GM12865 (cell line): Measurements from ENCODE around the gene CCDC188.

Source experiments
- DNase-seq: peaks from one replicate; pipeline ENCODE4 v3.0.0; 2010; ENCODE audit warnings: low read depth
- H3K4me3 ChIP-seq: 2 replicates; pipeline ENCODE4 v1.5.1; 2011; ENCODE audit warnings: mild to moderate bottlenecking, low read depth, low read length, control low read depth
- TF ChIP-seq, protein P1 (sequence below): IDR thresholded peaks from 2 replicates; pipeline ENCODE4 v1.5.1; 2011; ENCODE audit warnings: low read length, control low read depth, low read depth, inconsistent platforms; ENCODE audit not compliant: insufficient read depth; ENCODE audit errors: missing control alignments

Gene CCDC188

DNA sequence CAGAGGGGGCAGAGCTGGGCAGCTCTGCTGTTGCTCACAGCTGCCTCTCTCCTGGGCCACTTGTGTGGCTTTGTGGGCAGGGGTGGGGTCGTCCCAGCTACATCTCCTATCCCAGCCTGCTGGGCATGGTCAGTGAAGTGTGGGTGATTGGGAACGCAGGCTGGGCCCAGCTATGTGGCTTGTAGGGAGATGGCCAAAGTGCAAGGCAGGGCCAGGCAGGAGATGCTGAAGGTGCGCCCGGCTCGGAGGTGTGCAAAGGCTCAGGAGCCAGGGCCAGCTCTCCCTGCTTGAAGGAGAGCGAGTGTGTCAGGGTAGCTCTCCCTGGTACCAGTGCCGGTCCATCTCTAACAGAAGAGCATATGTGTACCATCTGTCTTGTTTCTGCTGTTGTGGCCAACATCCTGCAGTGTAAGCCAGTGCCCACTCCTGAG lies 43.4 kb downstream of the CCDC188 start:
- TF ChIP-seq, protein P1, sequence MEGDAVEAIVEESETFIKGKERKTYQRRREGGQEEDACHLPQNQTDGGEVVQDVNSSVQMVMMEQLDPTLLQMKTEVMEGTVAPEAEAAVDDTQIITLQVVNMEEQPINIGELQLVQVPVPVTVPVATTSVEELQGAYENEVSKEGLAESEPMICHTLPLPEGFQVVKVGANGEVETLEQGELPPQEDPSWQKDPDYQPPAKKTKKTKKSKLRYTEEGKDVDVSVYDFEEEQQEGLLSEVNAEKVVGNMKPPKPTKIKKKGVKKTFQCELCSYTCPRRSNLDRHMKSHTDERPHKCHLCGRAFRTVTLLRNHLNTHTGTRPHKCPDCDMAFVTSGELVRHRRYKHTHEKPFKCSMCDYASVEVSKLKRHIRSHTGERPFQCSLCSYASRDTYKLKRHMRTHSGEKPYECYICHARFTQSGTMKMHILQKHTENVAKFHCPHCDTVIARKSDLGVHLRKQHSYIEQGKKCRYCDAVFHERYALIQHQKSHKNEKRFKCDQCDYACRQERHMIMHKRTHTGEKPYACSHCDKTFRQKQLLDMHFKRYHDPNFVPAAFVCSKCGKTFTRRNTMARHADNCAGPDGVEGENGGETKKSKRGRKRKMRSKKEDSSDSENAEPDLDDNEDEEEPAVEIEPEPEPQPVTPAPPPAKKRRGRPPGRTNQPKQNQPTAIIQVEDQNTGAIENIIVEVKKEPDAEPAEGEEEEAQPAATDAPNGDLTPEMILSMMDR, result no peak

DNA sequence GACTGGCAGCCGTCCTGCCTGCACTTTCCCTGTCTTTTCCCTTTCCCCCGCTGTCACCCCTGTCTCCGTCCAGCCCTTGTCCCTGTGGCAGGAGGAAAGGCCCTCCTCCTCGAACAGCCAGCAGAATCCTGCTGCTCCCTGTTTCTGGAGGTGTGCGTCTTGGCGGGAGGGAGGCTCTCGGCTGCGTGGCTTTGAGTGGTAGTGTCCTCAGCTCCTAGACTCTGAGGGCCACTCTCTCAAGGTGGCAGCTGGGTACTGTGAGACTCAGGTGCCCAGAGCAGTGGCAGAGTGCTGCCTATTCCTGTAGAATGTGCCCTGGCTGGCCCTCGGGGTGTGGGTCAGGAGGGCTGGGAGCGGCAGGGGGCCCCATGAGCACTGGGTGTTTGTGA lies 44.0 kb downstream of the CCDC188 start:
- H3K4me3 ChIP-seq, result no peak overlapping the region
- no peak for DNase-seq
- TF ChIP-seq, protein P1, result no peak

More for the DNA sequence above, 43.4 kb downstream of the CCDC188 start:
- H3K4me3 ChIP-seq, result no peak overlapping the region
- no peak for DNase-seq

DNA sequence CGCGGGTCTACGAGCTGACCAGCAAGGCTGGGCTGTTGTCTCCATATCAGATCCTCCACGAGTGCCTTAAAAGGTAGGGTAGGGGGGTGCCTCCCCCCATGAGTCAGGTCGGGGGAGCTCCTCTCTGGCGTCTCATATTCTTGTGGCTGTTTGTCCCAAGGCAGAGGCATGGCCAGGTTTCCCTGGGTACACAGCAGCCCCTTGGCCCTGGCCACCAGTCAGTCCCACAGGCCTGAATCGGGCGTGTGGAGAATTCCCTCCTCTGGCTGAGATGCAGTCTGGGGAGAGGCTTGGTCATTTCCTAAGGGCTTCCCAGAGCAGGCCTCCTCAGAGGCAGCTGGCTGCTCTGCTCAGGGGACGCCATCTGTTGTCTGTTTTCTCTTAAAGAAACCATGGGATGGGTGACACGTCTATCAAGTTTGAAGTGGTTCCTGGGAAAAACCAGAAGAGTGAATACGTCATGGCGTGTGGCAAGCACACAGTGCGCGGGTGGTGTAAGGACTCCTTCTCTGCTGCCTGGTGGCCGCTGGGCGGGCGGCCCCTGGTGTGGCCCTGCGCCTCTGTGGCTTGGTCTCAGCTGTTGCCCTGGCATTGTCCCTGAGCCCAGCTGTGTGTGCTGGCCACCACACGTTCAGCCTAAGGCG lies 44.5 kb downstream of the CCDC188 start:
- TF ChIP-seq, protein P1, result no peak
- no peak for DNase-seq
- no peak overlapping the region for H3K4me3 ChIP-seq

DNA sequence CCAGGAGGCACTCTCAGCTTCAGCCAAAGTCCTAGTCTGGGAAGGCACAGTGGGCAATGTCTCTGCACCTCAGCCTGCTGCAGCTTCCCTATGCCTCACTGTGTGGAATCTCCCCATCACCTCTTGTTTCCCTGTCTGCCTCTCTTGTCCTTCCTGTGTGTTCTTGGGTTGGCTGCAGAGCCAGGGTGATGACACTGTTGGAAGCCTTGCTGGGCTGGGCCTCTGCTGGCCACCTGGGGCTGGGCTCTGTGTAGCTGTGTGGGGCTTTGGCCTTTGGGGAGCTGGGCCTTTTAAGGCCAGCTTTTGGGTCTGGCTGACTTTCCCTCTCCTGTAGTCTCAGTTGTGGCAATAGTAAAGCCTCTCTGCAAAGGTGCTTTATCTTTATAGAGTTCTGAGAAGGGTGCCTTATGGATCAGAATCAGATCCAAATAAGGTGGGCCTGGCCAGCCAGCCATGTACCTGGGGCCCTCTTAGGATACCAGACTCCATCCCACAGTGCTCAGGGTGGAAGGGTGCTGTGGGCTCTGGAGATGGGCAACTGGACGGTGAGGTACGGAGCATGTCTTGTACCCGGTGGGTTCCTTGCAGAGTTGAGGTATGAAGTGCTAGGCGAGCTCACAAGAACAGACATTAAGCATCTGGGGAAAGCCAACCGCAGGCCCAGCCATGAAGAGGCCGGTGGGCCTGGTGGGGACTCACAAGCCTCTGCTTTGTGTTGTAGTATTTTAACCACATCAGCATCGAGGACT lies 45.2 kb downstream of the CCDC188 start:
- no peak for DNase-seq
- TF ChIP-seq, protein P1, result no peak
- H3K4me3 ChIP-seq, result no peak overlapping the region

DNA sequence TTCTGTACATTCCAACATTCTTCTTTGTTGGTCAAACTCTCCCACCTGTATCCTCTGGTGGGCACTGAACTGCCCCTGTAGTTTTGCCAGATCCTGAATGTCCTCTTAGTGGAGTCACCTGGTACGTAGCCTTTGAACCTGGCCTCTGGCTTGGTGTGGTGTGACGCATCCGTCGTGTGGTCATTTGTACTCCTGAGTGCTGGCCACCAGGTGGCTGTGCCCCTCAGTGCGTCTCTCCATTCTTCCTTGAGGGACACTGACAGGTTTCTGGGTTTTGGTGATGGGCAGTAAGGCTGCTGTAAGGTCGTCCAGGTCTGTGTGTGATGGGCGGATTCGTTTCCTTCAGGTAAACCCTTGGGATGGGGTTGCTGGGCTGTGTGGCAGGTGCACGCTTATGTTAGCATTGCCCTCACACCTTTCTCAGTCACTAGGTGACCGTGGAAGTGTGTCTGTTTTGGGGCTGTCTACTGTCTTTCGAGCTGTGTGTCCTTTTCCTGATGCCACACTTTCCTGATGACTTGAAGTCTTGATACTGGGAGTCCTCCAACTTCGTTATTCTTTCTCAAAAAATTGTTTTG lies 48.6 kb downstream of the CCDC188 start:
- TF ChIP-seq, protein P1, result no peak
- no peak for DNase-seq
- H3K4me3 ChIP-seq, result no peak overlapping the region

DNA sequence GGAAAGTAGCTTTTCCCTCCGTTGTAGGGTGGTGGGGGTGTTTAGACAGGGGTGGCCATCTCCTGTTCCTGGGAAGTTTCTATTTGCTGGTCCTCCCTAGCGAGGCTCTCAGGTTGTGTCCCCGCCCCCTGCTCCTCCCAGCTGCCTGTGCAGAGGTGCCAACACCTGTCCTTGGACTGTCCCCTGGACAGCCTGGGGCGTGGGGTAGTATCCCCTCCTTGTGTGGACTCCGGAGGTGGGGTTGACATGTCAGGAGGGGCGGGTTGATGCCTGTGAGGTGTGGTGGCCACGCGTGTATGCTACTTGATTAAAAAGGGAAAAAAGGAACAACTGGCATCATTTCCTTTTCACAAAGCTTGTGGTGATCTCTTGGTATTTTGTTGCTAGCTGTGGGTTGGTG lies 49.2 kb downstream of the CCDC188 start:
- TF ChIP-seq, protein P1, result no peak
- DNase-seq, result no peak
- H3K4me3 ChIP-seq, result no peak overlapping the region
